ENCODE results near the gene GOLGA8R. TPM values are rescaled to one million over a fixed set of nuclear protein-coding genes. Genes with fewer than 3 reads are reported as not detected.
"Not testable (repeated sequence)": the region's sequence is repeated elsewhere in the genome, so short reads cannot be mapped to it uniquely, and the experiment has no call there.

Gene GOLGA8R
- total and polyA plus RNA-seq, 9 of the 15 experiments (the other 6 are each of a cell fraction or from before 2014, with no cell fraction given), result 0.01 to 0.11 (median 0.06) TPM; not detected in 5

GRCh38 chr15:30361404-30361803 is 52.7 kb downstream of the GOLGA8R start:
- WGBS (ENCODE audit: insufficient coverage, low coverage, missing lambda C conversion rate), result no CpG with 5 or more reads among the region's 5 CpGs

GRCh38 chr15:30360990-30361389 is 53.1 kb downstream of the GOLGA8R start:
- in situ Hi-C loops (cut with MboI); H2AFZ ChIP-seq (ENCODE audit: low read depth, low read length); BruUV-seq (replicated peaks); H3K9ac ChIP-seq (ENCODE audit: insufficient read depth in 1 of 2, low read depth in 2 of 2, low read length in 2 of 2); H3K4me1 ChIP-seq (replicated peaks in 1 of 2; ENCODE audit: control insufficient read depth in 2 of 2, insufficient read depth in 2 of 2, low read length in 2 of 2); H3K36me3 ChIP-seq (ENCODE audit: control insufficient read depth, insufficient read depth, low read length); DNase-seq (ENCODE audit: extremely low read depth in 1 of 4, low spot score in 3 of 4); H3K4me2 ChIP-seq (ENCODE audit: insufficient read depth, low read length); FAIRE-seq; H3K9me1 ChIP-seq (ENCODE audit: control insufficient read depth, insufficient read depth, low read length); H3K4me3 ChIP-seq; ATAC-seq; H3K9me3 ChIP-seq (replicated peaks; ENCODE audit: control insufficient read depth, insufficient read depth, low read depth, low read length); intact Hi-C loops (cut with micrococcal nuclease); H3K79me2 ChIP-seq (ENCODE audit: control insufficient read depth, insufficient read depth, low read length); POLR2A ChIA-PET; H3K27me3 ChIP-seq (ENCODE audit: control insufficient read depth in 2 of 2, insufficient read depth in 2 of 2, low read length in 2 of 2); CTCF ChIA-PET (ENCODE audit: low intra/inter-chr PET ratio); H4K20me1 ChIP-seq (replicated peaks; ENCODE audit: control insufficient read depth, insufficient read depth, low read length); H3K27ac ChIP-seq (ENCODE audit: extremely low read depth, low read depth, low read length): not testable (repeated sequence)
- WGBS (ENCODE audit: insufficient coverage, low coverage, missing lambda C conversion rate), result no CpG with 5 or more reads among the region's 2 CpGs

More at GRCh38 chr15:30361404-30361803, 52.7 kb downstream of the GOLGA8R start:
- FAIRE-seq; H3K9ac ChIP-seq (ENCODE audit: insufficient read depth in 1 of 2, low read depth in 2 of 2, low read length in 2 of 2); H3K27me3 ChIP-seq (ENCODE audit: control insufficient read depth in 2 of 2, insufficient read depth in 2 of 2, low read length in 2 of 2); H3K4me2 ChIP-seq (ENCODE audit: insufficient read depth, low read length); H2AFZ ChIP-seq (ENCODE audit: low read depth, low read length); H3K27ac ChIP-seq (ENCODE audit: extremely low read depth, low read depth, low read length); CTCF ChIA-PET (ENCODE audit: low intra/inter-chr PET ratio); H3K36me3 ChIP-seq (ENCODE audit: control insufficient read depth, insufficient read depth, low read length); in situ Hi-C loops (cut with MboI); H3K9me3 ChIP-seq (replicated peaks; ENCODE audit: control insufficient read depth, insufficient read depth, low read depth, low read length); DNase-seq (ENCODE audit: extremely low read depth in 1 of 4, low spot score in 3 of 4); H3K9me1 ChIP-seq (ENCODE audit: control insufficient read depth, insufficient read depth, low read length); BruUV-seq (replicated peaks); H3K4me3 ChIP-seq; ATAC-seq; intact Hi-C loops (cut with micrococcal nuclease); H3K79me2 ChIP-seq (ENCODE audit: control insufficient read depth, insufficient read depth, low read length); H3K4me1 ChIP-seq (replicated peaks in 1 of 2; ENCODE audit: control insufficient read depth in 2 of 2, insufficient read depth in 2 of 2, low read length in 2 of 2); POLR2A ChIA-PET; H4K20me1 ChIP-seq (replicated peaks; ENCODE audit: control insufficient read depth, insufficient read depth, low read length): not testable (repeated sequence)

GRCh38 chr15:30355043-30355442 is 59.0 kb downstream of the GOLGA8R start:
- DNase-seq (ENCODE audit: extremely low read depth in 1 of 4, low spot score in 3 of 4); ATAC-seq; H4K20me1 ChIP-seq (replicated peaks; ENCODE audit: control insufficient read depth, insufficient read depth, low read length); in situ Hi-C loops (cut with MboI); H3K79me2 ChIP-seq (ENCODE audit: control insufficient read depth, insufficient read depth, low read length); H2AFZ ChIP-seq (ENCODE audit: low read depth, low read length); H3K4me2 ChIP-seq (ENCODE audit: insufficient read depth, low read length); H3K9me3 ChIP-seq (replicated peaks; ENCODE audit: control insufficient read depth, insufficient read depth, low read depth, low read length); POLR2A ChIA-PET; FAIRE-seq; H3K4me3 ChIP-seq; H3K4me1 ChIP-seq (replicated peaks in 1 of 2; ENCODE audit: control insufficient read depth in 2 of 2, insufficient read depth in 2 of 2, low read length in 2 of 2); H3K9ac ChIP-seq (ENCODE audit: insufficient read depth in 1 of 2, low read depth in 2 of 2, low read length in 2 of 2); H3K27ac ChIP-seq (ENCODE audit: extremely low read depth, low read depth, low read length); H3K36me3 ChIP-seq (ENCODE audit: control insufficient read depth, insufficient read depth, low read length); intact Hi-C loops (cut with micrococcal nuclease); H3K9me1 ChIP-seq (ENCODE audit: control insufficient read depth, insufficient read depth, low read length); BruUV-seq (replicated peaks); CTCF ChIA-PET (ENCODE audit: low intra/inter-chr PET ratio); H3K27me3 ChIP-seq (ENCODE audit: control insufficient read depth in 2 of 2, insufficient read depth in 2 of 2, low read length in 2 of 2): not testable (repeated sequence)
- 1% methylated on average over 3 of the region's 6 CpGs for WGBS (ENCODE audit: insufficient coverage, low coverage, missing lambda C conversion rate)
